Kidney epithelial cell (primary cell): ENCODE measurements around the gene SLC22A16. TPM values are rescaled to one million over a fixed set of nuclear protein-coding genes. Genes with fewer than 3 reads are reported as not detected.
"Not testable (repeated sequence)": the region's sequence is repeated elsewhere in the genome, so short reads cannot be mapped to it uniquely, and the experiment has no call there.

Experiments used
- DNase-seq: peaks from one replicate; pipeline ENCODE4 v3.0.0-alpha.2; 2010; ENCODE audit warnings: low read depth
- H3K27me3 ChIP-seq: 2 replicates; pipeline ENCODE4 v1.6.0; 2011; ENCODE audit warnings: low read length; ENCODE audit not compliant: control insufficient read depth, insufficient read depth
- H3K36me3 ChIP-seq: 2 replicates; pipeline ENCODE4 v1.5.1; 2011; ENCODE audit warnings: low read length; ENCODE audit not compliant: control insufficient read depth, insufficient read depth
- H3K4me3 ChIP-seq: 2 replicates; pipeline ENCODE4 v1.5.1; 2011; ENCODE audit warnings: low read depth, mild to moderate bottlenecking, control low read depth, low read length
- CTCF ChIP-seq: IDR thresholded peaks from 2 replicates; pipeline ENCODE4 v1.5.1; 2011; ENCODE audit warnings: mild to moderate bottlenecking, moderate library complexity, low read length, control low read depth, inconsistent platforms; ENCODE audit not compliant: insufficient read depth, poor library complexity, severe bottlenecking
- total RNA-seq: library from RNA; depleted of rRNA; stranded (reverse); fragments of >200 nt; gene quantifications from 2 replicates; pipeline ENCODE4 v1.2.3, GENCODE V29; 2015

Gene SLC22A16
- total RNA-seq, 1 donor from 2014 or later, result 0.71 TPM

DNA sequence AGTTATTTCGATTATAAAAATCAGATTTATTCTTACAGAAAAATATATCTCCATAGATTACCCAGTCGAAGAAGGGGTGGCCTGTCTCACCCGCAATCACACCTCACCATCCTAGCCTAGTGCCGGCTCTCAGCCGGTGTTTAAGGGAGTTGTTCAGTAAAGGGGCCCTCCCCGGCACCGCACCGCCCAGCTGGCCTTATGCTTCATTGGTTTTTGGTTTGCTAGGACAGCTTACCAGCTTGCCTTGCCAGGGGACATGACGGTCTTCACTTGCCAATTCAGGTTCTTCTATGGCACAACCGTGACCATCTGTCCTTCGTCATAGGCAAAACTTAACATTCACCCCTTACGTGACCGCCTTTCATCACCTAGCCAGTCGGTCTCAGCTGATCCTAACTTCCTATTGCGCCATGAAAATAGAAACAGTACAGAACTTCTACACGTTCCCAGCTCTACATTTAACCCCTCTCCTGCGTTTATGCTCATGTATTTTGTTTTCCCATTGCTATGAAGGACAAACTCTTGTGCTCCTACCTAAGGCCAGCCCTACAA is 44.7 kb upstream of the SLC22A16 start:
- no peak for DNase-seq
- Histone ChIP-seq H3K36me3 (no peaks in the 10 kb centered on the region), H3K4me3 (no peak overlapping the region), H3K27me3 (no peaks in the 10 kb centered on the region)
- TF ChIP-seq CTCF, result no peak

- Histone ChIP-seq H3K4me3 (no peak overlapping the region), H3K36me3 (no peaks in the 10 kb centered on the region), H3K27me3 (no peaks in the 10 kb centered on the region)
- TF ChIP-seq CTCF, result no peak
- DNase-seq, result no peak
These were observed 44.0 kb upstream of the SLC22A16 start for GRCh38 chr6:110520209-110520965.

GRCh38 chr6:110517601-110518281 is 41.3 kb upstream of the SLC22A16 start:
- no peaks in the 10 kb centered on the region for H3K27me3 ChIP-seq
- no peak overlapping the region for H3K4me3 ChIP-seq
- H3K36me3 ChIP-seq, result no peaks in the 10 kb centered on the region
- no peak for TF ChIP-seq CTCF
- no peak for DNase-seq

DNA sequence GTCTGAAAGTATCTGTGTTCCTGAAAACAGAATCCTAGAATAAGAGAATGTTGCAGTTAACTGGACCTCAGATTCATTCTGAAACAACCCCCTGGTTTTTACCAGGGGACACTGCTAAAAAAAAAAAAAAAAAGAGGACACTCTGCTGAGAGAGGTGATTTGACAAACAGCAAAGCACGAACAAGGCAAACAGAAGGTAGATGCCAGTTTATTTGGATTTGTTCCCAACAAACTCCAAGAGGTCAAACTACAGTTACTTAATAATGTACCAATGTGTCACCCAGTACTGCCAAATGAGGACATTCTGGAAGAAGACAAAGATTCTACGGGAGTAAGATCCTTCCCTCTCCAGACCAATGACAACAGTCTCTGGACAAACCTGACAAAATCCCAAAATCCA is 40.6 kb upstream of the SLC22A16 start:
- no peaks in the 10 kb centered on the region for H3K27me3 ChIP-seq
- H3K36me3 ChIP-seq, result no peaks in the 10 kb centered on the region
- no peak overlapping the region for H3K4me3 ChIP-seq
- no peak for TF ChIP-seq CTCF
- no peak for DNase-seq

DNA sequence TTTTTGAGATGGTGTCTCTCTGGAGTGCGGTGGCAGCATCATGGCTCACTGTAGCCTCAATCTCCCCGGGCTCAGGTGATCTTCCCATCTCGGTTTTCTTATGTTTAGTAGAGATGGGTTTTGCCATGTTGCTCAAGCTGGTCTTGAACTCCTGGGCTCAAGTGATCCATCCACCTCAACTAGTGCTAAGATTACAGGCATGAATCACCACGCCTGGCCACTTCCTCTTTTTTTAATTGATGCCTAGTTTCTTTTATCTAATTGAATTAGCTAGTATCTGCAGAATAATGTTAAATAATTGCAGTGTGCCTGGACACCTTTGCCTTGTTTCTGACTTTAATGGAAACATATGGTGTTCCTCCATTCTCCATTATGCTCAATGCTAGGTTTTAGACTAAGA is 38.4 kb upstream of the SLC22A16 start:
- Histone ChIP-seq H3K4me3 (no peak overlapping the region), H3K36me3 (no peaks in the 10 kb centered on the region), H3K27me3 (no peaks in the 10 kb centered on the region)
- no peak for DNase-seq
- no peak for TF ChIP-seq CTCF

DNA sequence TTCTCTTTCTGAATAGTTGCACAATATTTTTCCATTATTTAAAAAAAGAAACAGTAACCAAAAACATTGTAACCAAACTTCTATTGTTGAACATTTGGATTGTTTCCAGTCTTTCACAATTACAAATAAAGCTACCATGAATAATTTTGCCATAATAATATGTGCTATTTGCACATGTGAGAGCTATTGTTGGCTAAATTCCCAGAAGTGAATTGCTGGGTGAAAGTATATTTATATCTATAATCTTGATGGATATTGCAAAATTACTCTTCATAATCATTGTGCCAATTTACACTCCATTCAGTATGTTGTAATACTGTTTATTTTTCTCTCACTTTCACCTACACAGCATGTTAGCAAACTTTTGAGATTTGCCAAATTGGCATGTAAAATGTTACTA is 36.6 kb upstream of the SLC22A16 start:
- Histone ChIP-seq H3K27me3 (no peaks in the 10 kb centered on the region), H3K4me3 (no peak overlapping the region), H3K36me3 (no peaks in the 10 kb centered on the region)
- TF ChIP-seq CTCF, result no peak
- no peak for DNase-seq

DNA sequence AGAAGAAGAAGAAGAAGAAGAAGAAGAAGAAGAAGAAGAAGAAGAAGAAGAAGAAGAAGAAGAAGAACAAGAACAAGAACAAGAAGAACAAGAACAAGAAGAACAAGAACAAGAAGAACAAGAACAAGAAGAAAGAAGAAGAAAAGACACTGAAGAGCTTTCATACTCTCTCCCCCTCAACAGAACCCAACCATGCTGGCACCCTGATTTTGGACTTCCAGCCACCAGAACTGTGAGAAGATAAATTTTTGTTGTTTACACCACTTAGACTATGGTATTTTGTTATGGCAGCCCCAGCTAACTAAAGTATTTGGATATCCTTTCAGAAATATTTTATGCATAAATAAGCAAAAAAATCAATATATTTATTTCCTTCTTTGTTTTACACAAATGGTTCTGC is 36.1 kb upstream of the SLC22A16 start:
- not testable (repeated sequence) for DNase-seq, H3K4me3 ChIP-seq, H3K36me3 ChIP-seq, H3K27me3 ChIP-seq
